ENCODE results near the gene AKAP11.

GRCh38 chr13:42272804-42273175 is 838 bp downstream of the AKAP11 start:
- TF ChIP-seq EZH2 (IDR thresholded peaks at IDR 0.05): no peak
- no peak for TF ChIP-seq EZH2phosphoT487 (IDR thresholded peaks at IDR 0.05)
- TF ChIP-seq CTCF (IDR thresholded peaks at IDR 0.05): no peak

All from neural progenitor cell (in vitro differentiated cells).